HG03060 (cell line): ENCODE results near the gene P2RX7.
"Not testable (repeated sequence)": the region's sequence is repeated elsewhere in the genome, so short reads cannot be mapped to it uniquely, and the experiment has no call there.

Experiments
- ATAC-seq: cut with Tn5 transposase; IDR thresholded peaks from one replicate; pipeline ENCODE4 v1.9.1; 2021; ENCODE audit warnings: low read depth, moderate number of reproducible peaks; ENCODE audit not compliant: unreplicated experiment

Gene P2RX7

DNA sequence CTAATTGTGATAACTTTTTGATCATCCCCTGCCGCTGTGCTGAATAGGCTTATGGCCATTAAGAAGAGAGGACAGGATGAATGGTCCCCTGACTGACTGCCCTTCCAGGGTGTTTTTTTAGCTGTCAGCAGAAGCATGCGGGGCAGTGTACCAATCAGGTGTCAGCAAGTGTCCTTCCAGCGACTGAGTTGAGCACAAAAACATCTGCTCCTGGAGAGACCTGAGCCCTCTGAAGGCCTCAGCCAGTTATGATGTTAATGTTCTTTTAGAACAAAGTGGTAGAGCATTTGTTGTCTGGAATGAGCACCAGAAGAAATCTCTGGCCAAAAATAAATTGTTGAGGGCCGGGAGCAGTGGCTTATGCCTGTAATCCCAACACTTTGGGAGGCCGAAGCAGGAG lies 37.5 kb downstream of the P2RX7 start:
- no peak for ATAC-seq

DNA sequence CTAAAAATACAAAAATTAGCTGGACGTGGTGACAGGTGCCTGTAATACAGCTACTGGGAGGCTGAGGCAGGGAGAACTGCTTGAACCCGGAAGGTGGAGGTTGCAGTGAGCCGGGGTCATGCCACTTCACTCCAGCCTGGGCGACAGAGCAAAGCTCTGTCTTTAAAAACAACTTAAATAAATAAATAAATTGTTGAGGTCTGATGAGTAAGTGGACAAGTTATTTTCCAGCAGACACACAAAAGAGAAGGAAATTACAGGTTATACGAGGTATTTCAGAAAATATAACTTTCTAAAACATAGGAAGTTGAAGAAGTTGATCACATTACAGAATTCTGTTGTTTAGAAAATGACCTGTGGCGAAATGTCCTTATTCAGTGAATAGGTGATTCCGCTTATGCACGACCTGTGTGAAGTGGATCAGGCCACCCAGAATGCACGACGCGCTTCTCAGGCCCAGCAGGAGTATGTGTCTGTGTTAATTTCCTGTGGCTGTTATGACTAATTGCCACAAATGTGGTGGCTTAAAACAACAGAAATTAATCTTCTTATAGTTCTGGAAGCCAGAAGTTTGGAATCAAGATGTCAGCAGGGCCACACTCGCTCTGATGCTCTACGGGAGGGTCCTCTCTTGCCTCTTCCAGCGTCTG lies 38.1 kb downstream of the P2RX7 start:
- ATAC-seq, result no peak

DNA sequence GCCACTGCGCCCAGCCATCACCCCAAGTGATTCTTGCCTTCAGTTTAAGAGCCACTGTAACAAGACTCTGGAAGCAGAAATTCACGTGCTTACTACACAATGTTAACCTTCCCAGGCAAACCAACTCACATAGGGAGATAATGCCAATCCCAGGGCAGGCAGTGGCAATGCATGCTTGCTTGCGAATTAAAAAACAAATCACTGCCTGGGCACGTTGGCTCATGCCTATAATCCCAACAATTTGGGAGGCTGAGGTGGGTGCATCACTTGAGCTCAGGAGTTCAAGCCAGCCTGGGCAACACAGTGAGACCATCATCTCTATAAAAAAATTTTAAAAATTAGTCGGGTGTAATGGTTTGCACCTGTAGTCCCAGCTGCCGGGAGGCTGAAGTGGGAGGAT lies 39.5 kb downstream of the P2RX7 start:
- ATAC-seq, result no peak

DNA sequence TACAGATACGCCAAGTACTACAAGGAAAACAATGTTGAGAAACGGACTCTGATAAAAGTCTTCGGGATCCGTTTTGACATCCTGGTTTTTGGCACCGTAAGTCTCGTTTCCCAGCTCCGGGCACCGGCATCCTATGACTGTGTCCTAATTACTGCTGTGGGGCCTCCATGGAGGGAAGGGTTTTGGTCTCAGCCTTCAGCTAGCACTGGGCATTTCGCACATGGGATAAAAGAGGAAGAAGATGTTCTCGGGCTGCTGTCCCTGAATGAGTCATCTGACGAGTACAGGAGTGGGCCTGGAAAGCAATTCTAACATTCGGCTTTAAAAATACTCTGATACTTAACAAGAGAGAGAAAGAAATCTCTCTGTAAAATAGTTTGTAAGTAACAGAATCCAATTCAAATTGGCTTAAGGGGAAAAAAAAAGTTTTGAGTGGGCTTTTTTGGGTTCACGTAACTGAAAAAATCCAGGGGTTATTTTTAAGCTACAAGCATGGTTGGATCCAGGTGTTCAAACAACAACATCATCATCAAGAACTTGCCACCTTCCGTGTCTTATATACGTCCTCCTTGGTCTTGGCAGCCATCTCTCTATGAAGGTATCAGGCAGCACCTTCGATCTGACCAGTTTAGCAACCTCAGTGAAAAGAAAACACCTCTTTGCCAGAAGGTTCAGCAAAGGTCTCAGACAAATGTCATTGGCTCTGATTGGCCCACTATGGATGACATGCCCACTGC lies 42.9 kb downstream of the P2RX7 start:
- no peak for ATAC-seq

DNA sequence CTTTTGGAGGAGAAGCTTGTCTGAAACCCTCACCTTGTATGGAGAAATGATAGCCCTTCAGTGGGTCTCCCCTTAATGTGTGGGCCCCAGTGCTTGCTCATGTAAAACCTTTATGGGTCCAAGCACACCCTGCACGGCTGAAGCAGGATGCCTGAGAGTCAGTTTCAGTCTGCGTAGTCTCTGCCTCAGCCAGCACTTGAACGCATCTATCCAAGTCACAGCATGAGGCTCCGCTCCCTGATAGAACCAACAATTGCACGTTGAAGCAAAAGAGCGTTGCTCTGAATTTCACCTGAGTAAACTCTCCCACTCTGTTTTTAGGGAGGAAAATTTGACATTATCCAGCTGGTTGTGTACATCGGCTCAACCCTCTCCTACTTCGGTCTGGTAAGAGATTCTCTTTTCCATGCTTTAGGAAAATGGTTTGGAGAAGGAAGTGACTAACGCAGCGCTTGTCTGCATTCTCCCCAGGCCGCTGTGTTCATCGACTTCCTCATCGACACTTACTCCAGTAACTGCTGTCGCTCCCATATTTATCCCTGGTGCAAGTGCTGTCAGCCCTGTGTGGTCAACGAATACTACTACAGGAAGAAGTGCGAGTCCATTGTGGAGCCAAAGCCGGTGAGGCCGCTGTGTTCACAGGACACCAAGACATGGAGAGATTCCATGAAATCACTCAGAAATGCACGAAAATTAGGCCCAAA lies 44.3 kb downstream of the P2RX7 start:
- no peak for ATAC-seq

DNA sequence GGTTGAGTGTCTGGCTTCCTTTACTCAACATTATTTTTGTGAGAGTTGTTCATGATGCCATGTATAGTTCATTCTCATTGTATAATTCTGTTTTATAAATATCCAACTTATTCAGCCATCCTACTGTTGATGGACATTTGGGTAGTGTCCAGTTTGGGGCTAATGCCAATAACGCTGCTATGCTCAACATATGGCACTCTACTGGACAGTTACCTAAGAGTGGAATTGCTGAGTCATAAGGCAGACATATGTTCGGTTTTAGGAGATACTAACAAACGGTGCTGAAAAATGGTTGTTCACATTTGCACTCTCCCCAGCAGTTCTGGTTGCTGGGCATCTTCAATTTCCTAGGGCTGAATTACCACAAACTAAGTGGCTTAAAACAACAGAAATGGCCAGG lies 48.5 kb downstream of the P2RX7 start:
- ATAC-seq, result no peak

DNA sequence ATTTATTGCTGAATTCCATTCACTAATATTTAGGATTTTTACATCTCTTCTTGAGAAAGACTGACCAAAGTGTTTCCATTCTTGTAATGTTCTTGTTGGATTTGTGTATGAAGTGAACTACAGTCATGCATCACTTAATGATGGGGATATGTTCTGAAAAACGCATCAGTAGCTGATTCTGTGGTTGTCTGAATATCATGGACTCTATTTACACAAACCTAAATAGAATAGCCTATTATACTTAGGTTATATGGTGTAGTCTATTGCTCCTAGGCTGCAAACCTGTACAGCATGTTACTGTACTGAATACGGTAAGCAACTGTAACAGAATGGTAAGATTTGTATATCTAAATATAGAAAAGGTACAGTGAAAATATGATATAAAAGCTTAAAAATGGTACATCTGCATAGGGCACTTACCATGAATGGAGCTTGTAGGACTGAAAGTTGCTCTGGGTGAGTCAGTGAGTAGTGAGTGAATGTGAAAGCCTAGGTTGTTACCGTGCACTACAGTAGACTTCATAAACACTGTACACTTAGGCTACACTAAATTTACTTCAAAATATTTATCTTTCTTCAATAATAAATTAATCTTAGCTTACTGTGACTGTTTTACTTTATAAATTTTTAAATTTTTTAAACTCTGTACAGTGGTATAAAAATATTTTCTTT lies 49.7 kb downstream of the P2RX7 start:
- no peak for ATAC-seq

DNA sequence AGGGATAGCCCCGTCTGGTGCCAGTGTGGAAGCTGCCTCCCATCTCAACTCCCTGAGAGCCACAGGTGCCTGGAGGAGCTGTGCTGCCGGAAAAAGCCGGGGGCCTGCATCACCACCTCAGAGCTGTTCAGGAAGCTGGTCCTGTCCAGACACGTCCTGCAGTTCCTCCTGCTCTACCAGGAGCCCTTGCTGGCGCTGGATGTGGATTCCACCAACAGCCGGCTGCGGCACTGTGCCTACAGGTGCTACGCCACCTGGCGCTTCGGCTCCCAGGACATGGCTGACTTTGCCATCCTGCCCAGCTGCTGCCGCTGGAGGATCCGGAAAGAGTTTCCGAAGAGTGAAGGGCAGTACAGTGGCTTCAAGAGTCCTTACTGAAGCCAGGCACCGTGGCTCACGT lies 51.7 kb downstream of the P2RX7 start:
- no peak for ATAC-seq

DNA sequence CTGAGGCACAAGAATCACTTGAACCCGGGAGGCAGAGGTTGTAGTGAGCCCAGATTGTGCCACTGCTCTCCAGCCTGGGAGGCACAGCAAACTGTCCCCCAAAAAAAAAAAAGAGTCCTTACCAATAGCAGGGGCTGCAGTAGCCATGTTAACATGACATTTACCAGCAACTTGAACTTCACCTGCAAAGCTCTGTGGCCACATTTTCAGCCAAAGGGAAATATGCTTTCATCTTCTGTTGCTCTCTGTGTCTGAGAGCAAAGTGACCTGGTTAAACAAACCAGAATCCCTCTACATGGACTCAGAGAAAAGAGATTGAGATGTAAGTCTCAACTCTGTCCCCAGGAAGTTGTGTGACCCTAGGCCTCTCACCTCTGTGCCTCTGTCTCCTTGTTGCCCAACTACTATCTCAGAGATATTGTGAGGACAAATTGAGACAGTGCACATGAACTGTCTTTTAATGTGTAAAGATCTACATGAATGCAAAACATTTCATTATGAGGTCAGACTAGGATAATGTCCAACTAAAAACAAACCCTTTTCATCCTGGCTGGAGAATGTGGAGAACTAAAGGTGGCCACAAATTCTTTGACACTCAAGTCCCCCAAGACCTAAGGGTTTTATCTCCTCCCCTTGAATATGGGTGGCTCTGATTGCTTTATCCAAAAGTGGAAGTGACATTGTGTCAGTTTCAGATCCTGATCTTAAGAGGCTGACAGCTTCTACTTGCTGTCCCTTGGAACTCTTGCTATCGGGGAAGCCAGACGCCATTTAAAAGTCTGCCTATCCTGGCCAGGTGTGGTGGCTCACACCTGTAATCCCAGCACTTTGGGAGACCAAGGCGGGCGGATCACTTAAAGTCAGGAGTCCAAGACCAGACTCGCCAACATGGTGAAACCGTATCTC lies 52.6 kb downstream of the P2RX7 start:
- no peak for ATAC-seq

DNA sequence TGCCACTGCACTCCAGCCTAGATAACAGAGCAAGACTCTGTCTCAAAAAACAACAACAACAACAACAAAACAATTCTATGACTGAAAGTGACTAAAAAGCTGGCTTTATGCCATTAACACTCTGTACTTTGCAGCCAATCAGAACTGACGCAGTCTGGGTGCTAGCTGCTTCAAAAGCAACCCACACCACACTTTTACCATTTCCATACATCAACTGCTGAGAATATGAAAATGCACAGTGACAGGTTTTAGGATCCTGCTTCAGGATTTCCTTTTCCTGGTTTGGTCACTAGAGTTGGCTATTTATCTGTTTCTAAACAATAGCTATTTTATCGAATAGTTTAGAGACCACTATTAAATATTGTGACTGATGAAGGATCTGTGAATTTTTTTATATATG lies 54.1 kb downstream of the P2RX7 start:
- no peak for ATAC-seq

DNA sequence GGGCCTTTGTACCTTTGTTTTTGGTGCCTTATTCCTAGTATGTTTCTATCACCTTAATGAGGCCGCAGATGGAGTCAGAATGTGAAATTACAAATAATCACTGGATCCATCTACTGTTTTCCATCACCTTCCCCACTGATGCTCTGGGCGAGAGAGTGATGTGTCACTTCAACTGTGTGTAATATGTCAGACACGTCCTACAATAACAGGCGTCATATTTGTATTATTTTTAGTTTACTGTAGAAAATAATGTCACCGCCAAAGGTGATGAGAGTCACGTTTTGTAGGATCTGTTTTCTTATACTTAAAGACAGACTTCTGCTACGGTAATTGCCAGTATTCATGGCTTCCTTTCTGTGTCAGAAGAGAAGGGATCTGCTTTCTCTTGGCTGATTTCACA lies 54.8 kb downstream of the P2RX7 start:
- no peak for ATAC-seq

DNA sequence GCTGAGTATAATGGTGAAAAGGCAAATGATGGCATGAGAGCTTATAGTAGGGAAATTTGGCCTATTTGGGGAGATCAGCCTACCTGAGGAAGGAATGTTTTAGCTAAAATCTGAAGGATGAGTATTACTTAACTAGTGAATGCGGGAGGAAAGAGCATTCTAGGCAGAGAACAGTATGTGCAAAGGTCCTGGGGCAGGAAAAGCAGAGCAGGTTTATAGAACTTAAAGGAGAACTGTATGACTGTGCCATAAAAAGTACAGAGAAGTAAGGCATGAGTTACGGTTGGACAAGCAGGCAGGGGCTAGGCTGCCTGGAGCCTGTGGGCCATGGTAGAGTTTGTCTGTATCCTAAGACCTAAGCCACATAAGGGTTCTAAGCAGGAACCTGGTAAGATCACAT lies 55.6 kb downstream of the P2RX7 start:
- ATAC-seq, result no peak

DNA sequence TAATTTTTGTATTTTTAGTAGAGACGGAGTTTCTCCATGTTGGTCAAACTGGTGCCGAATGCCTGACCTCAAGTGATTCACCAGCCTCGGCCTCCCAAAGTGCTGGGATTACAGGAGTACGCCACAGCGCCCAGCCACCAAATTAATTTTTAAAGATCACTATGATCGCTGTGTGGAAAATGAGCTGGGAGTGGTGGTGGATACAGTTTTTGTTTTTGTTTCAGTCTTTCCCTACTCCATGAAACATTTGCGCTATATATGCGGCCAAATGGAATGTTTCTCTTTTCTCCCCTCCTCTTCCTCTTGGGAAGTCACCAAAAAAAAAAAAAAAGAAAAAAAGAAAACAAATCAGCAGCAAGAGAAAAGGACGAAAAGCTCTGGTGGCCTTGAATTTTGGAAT lies 56.5 kb downstream of the P2RX7 start:
- no peak for ATAC-seq

DNA sequence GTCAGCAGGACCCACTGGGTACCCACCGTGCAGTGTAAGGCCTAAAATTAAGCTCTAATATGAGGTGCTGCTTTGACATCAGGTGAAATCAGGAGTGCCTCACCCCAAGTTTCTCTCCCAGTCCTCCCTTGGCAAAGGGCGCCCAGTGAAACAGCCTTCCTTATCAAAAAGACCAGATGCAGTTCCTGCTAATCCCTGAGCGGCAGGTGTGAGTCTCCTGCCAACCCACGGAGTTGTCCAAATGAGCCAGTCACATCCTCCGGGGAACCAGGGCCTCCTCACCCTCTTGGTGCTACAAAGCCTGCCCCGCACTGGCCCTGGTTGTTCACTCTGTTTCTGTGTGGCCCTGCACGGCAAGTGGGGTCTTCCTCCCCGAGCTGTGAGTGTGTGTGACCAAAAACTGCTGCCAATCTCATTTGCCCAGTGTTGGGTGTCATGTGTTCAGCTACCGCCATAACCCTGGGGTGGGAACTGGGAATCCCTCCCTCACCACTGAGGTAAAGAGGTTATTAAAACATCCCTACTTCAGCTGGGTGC lies 57.0 kb downstream of the P2RX7 start:
- ATAC-seq, result no peak

DNA sequence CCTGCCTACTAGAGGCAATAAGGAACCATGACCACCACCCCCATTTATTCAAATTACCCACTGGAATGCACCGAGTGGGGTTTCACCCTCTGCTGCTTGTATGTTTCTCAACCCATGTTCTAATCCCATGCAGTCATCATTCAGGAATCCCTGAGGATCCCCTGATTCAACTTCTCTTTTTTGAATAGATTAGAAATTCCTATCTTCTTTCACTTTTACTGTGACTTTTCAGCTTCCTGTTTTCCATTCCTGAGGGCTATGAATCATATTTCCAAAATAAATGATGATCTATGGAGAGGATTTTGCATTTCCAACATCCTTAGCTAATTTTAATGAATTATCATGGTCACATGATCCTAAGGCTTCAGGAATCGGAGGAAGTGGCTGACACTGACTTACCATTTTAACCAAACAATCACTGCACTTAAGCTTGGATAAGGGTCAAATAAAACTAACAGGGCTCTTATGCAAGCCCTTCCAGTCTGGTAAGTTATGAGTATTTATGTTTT lies 57.9 kb downstream of the P2RX7 start:
- ATAC-seq, result no peak

DNA sequence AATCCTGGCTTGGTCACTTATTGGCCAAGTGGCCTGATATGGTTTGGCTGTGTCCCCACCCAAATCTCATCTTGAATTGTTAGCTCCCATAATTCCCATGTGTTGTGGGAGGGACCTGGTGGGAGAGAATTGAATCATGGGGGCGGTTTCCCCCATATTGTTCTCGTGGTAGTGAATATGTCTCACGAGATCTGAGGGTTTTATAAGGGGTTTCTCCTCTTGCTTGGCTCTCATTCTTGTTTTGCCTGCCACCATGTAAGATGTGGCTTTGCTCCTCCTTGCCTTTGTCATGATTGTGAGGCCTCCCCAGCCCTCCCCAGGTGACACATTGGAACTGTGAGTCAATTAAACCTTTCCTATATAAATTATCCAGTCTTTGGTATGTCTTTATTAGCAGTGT lies 58.5 kb downstream of the P2RX7 start:
- ATAC-seq, result no peak

DNA sequence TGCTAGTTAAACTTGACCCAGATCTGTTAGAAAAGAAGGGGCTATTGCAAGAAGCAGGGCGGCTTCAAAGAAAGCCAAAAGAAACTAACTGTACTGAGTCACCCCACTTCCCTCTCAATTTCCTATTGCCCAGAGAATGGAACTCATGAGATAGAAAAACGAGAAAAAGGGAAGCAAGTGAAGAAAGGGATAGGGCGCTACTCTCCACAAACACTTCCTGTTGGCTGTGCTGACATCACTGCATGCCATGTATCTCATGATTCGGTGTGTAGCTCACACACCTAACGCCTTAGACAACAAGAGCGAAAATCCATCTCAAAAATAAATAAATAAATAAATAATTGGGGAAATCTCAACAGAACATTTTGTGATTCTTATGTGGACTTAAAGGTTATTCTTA lies 64.2 kb downstream of the P2RX7 start:
- ATAC-seq, result no peak

DNA sequence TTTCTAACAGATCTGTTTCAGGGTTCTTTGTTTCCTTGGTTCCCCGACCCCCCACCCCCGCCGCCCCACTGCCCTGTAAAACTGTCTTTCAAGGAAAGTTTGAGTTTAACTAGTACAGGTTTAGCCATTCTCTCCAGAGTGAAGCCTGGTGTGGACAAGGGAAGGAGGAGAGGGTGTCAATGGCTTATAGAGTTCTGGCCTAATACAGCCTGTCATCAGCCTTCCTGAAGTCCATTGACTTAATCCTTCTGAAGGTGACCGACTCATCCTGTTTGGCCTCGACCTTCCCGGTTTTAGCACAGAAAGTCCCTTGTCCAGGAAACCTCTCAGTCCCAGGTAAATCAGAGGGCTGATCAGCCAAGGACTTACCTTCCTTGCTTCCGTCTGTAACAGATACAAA lies 66.3 kb downstream of the P2RX7 start:
- no peak for ATAC-seq

DNA sequence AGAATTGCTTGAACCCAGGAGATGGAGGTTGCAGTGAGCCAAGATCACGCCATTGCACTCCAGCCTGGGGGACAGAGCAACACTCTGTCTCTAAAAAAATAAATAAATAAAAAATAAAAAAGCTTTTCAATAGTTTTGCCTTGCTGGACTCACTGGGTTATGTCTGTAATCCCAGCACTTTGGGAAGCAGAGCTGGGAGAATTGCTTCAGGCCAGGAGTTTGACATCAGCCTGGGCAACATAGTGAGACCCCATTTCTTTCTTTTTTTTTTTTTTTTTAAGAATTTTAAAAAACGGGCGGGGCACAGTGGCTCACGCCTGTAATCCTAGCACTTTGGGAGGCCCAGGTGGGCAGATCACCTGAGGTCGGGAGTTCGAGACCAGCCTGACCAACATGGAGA lies 68.5 kb downstream of the P2RX7 start:
- not testable (repeated sequence) for ATAC-seq
